Stimulated activated CD8-positive, alpha-beta memory T cell treated with anti-CD3 and anti-CD28 coated beads, Interleukin-12 subunit alpha, Interleukin-12 subunit beta, amount 100 ng/mL, for 1 hour (primary cell): Measurements from ENCODE around the gene BASP1.
"Not testable (repeated sequence)": the region's sequence is repeated elsewhere in the genome, so short reads cannot be mapped to it uniquely, and the experiment has no call there.

Experiments used
- DNase-seq: peaks from one replicate; pipeline ENCODE4 v3.0.0-alpha.2; 2020; ENCODE audit warnings: low read depth

BASP1 gene

GRCh38 chr5:17256171-17256570 is 38.7 kb downstream of the BASP1 start:
- no peak for DNase-seq

- DNase-seq: no peak
Measured at GRCh38 chr5:17256839-17257238, 39.4 kb downstream of the BASP1 start.

DNA sequence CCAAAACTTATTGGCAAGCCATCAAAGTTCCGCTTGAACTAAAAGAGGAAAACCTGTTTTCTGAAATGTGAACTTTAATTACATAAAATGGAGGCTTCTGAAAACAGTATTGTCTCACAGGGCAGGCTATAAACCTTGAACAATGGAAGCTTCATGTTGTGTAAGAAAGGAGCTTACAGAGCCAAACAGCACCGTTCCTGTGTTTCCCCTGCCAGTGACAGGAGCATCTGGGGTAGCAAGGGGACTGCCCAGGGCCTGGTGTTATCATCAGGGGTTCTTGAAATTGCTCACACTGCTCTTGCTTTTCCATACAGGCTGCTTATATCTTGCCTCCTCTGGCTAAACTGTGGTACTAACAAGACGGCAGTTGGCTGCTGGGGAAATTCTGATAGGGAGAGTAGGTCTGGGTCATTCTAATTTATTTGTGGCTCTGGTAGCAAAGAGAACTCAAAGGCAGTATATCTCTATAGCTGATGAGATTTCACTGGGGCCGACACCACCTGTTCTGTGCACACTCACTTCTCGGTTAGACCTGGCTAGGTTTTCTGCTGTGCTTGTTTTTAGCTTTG is 40.4 kb downstream of the BASP1 start:
- no peak for DNase-seq

DNA sequence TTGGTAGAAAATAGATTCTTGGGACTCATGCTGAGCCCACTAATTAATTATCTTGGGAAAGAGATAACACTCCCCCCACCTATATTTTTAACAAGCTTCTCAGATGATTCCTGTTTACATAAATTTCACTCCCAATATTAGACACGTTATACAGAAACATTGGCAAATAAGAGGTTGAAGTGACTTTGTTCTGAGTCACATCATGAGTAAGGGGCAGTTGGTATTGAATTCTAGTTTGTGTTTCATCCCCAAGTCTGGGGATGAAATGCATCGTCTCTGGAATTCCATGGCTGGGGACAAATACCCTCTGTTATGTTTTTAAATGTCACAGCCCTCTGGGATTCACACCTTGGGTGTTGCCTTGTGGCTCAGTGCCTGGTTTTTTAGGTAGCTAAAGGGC is 41.0 kb downstream of the BASP1 start:
- no peak for DNase-seq

DNA sequence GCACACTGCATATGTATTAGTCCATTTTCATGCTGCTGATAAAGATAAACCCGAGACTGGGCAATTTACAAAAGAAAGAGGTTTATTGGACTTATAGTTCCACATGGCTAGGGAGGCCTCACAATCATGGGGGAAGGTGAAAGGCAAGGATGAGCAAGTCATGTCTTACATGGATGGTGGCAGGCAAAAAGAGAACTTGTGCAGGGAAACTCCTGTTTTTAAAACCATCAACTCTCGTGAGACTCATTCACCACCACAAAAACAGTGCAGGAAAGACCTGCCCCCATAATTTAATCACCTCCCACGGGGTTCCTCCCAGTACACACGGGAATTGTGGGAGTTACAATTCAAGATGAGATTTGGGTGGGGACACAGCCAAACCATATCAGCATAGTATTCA is 41.6 kb downstream of the BASP1 start:
- DNase-seq: not testable (repeated sequence)

GRCh38 chr5:17259630-17260257 is 42.3 kb downstream of the BASP1 start:
- DNase-seq: no peak

DNA sequence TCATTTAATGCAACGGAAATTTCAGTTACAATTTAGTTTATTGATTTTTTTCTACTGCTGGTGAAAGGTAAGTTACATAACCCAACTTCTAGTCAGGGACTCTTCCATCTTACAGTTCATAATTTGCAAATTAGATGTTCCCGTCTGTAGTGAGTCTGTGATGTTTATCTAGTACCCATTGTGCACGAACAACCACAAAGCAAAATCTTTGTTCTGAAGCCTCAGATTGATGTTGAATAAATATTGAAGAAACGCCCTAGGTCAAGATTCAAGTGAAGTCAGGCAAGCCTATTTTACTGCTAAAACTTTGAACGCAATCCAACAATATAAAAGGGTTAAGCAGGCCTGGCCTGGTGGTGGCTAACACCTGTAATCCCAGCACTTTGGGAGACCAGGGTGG is 43.1 kb downstream of the BASP1 start:
- no peak for DNase-seq

- DNase-seq: no peak
Measured at GRCh38 chr5:17261075-17261474, 43.6 kb downstream of the BASP1 start.

- DNase-seq: no peak
Measured at GRCh38 chr5:17265041-17265440, 47.6 kb downstream of the BASP1 start.

DNA sequence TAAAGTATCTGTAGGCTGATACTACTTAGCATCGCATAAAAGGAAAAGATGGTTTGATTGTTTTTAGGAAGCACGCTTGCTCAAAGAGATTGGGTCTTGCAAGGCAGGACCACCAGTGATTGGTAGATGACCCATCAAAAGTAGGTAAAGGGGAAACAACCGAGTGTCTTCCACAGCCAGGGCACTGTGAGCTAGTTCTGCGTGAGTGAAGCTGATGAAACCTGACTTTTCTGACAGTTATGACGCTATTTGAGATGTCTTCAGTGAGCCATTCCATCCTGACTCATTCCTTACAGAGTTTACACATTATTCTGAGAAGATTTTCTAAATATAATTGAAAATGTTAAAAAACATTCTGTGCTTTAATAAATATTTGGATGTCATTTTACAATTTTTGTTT is 49.7 kb downstream of the BASP1 start:
- DNase-seq: no peak

- no peak for DNase-seq
Measured at GRCh38 chr5:17269201-17269600, 51.8 kb downstream of the BASP1 start.

- no peak for DNase-seq
Measured at GRCh38 chr5:17272111-17272510, 54.7 kb downstream of the BASP1 start.

DNA sequence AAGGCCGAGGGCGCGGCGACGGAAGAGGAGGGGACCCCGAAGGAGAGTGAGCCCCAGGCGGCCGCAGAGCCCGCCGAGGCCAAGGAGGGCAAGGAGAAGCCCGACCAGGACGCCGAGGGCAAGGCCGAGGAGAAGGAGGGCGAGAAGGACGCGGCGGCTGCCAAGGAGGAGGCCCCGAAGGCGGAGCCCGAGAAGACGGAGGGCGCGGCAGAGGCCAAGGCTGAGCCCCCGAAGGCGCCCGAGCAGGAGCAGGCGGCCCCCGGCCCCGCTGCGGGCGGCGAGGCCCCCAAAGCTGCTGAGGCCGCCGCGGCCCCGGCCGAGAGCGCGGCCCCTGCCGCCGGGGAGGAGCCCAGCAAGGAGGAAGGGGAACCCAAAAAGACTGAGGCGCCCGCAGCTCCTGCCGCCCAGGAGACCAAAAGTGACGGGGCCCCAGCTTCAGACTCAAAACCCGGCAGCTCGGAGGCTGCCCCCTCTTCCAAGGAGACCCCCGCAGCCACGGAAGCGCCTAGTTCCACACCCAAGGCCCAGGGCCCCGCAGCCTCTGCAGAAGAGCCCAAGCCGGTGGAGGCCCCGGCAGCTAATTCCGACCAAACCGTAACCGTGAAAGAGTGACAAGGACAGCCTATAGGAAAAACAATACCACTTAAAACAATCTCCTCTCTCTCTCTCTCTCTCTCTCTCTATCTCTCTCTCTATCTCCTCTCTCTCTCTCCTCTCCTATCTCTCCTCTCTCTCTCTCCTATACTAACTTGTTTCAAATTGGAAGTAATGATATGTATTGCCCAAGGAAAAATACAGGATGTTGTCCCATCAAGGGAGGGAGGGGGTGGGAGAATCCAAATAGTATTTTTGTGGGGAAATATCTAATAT is 58.1 kb downstream of the BASP1 start:
- DNase-seq: no peak

DNA sequence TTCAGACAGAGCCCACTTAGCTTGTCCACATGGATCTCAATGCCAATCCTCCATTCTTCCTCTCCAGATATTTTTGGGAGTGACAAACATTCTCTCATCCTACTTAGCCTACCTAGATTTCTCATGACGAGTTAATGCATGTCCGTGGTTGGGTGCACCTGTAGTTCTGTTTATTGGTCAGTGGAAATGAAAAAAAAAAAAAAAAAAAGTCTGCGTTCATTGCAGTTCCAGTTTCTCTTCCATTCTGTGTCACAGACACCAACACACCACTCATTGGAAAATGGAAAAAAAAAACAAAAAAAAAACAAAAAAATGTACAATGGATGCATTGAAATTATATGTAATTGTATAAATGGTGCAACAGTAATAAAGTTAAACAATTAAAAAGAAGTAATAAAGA is 59.0 kb downstream of the BASP1 start:
- no peak for DNase-seq

DNA sequence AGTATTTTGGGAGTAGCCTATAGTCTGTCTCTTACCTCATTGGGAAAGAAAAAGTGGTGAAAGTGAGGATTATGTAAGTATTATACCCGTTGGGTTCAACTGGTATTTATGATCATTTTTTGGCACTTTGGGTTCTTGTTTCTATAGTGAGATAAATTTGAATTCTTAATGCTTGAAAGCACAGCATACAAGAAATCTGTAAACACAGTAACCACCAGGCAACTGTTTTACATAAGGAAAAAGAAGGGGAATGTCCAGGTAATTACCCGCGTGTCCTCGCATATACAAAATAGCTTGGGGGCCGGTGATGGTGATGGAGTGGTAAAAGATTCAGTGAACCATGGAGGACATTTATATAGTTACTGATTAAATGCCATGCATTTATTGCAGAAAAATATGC is 60.5 kb downstream of the BASP1 start:
- no peak for DNase-seq

DNA sequence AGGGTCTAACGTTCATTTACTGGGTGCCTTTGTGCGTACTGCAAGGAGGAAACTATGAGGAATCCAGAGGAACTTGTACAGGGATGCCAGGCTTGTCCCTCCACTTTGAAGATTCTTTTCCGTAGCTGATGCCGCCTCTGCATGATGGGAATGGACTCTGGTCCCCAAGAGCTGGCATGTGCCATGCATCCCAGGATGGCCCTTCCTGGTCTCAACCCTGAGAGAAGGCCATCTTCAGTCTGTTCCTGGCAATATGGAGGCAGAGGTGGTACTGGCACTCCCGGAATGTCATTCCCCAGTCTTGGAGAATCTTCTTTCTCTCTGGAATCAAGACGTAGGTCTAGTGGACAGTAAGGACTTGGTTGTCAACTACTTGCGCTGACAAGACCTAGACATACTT is 61.5 kb downstream of the BASP1 start:
- no peak for DNase-seq

- DNase-seq: no peak
Measured at GRCh38 chr5:17279487-17279886, 62.1 kb downstream of the BASP1 start.

- no peak for DNase-seq
Measured at GRCh38 chr5:17282283-17283120, 65.1 kb downstream of the BASP1 start.

DNA sequence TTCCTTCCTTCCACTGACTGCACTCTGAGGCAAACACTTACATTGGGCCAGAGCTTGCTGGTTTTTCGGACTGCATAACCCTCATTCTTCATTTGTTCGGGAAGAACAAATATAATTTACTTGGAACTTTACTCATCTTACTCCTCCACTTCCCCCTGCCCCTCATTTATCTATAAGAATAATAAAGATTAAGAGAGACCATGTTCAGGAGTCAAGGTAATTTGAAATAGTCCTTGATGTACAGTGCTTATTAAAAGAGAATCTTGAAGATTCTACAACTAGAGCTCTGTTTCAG is 65.6 kb downstream of the BASP1 start:
- no peak for DNase-seq

DNA sequence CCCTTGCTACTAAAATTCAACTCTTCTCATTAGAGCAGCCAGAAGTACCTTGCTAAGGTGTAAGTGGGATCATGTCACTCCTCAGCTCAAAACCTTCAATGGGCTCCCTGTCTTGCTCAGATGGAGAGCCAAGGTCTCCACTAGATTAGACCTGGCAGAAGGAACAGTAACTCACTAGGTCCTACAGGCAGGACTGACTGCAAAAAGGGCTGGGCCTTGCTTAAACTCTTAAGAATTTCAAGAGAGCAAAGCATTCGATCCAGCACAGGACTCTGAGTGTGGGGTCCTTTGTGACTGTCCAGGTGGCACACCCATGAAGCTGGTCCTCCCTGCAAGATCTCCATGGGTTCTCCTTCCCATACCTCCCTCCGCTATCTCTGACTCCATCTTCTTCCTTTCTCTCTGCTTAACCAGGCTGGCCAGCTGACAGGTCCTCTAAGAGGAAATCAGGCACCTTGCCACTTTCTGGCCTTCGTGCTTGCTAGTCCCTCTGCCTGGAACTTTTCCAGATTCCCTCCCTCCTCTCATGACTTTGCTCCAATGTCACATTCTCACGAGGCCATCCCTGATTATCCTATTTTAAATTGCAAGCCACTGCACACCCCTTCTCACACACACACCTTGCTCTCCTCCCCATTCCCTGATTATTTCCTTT is 70.2 kb downstream of the BASP1 start:
- DNase-seq: no peak

- no peak for DNase-seq
Measured at GRCh38 chr5:17288570-17288969, 71.1 kb downstream of the BASP1 start.
